ENCODE data around the gene FAR2. TPM values are rescaled to one million over a fixed set of nuclear protein-coding genes. Genes with fewer than 3 reads are reported as not detected.
A peak's percentile ranks its signal among the peaks of the same experiment; 100 is the strongest.
"Not testable (repeated sequence)": the region's sequence is repeated elsewhere in the genome, so short reads cannot be mapped to it uniquely, and the experiment has no call there.

The FAR2 gene
- total RNA-seq: under 1 TPM in 1 of 2 experiments, not detected in 1; 0.70 TPM
- under 1 TPM; 0.26 to 0.93 (median 0.50) TPM for polyA plus RNA-seq
- total RNA-seq: 0 to 0.84 (median 0.12) reads per million in 6 experiments

GRCh38 chr12:29148911-29149690, at the start of gene FAR2:
TSS of gene FAR2 (plus strand) at chr12:29149278. CDS start at chr12:29270450, 121,172 bp downstream.
- Mint-ChIP-seq H3K9me3 (no peaks in the 10 kb centered on the region), H3K4me1 (peaks cover 11 to 43% (median 13%) of the 10 kb centered on the region in 4 donors), H3K4me3 (peak within 1 kb of the TSS; percentile 81 to 93 (median 90)), H3K27me3 (peaks cover 2 to 34% (median 10%) of the 10 kb centered on the region in 5 donors), H3K27ac (peak within 1 kb of the TSS in 7 of 10 donors; percentile 28 to 56 (median 40)), H3K36me3 (peaks cover 0 to 2% (median 0%) of the 10 kb centered on the region in 3 donors)
- DNase-seq: peak in 5 of 10 donors; percentile 4 to 27 (median 23)
- POLR2A ChIA-PET: interaction anchor here (0.9 kb wide), 1 partner anchor 45 kb away, joined by 3 read pairs; no protein-coding TSS in a partner anchor
- ATAC-seq: peak; percentile 78 to 85

- POLR2A ChIA-PET: interaction anchor here (2.0 kb wide), 1 partner anchor 278 kb away, joined by 5 read pairs; the partner anchor contains the start of gene ERGIC2
- Mint-ChIP-seq H3K4me3 (peak overlapping the region in 9 of 10 donors; percentile 73 to 92 (median 81)), H3K36me3 (peaks cover 0 to 8% (median 6%) of the 10 kb centered on the region in 3 donors), H3K4me1 (peaks cover 20 to 40% (median 35%) of the 10 kb centered on the region in 4 donors), H3K27ac (peak overlapping the region in 9 of 10 donors; percentile 93 to 99 (median 97)), H3K27me3 (no peaks in the 10 kb centered on the region), H3K9me3 (peaks cover 0 to 16% (median 11%) of the 10 kb centered on the region in 9 donors)
- ATAC-seq: no peak
- DNase-seq: peak in 1 of 10 donors; percentile 4
These were observed 46.3 kb upstream of the FAR2 start for GRCh38 chr12:29102741-29103140.

- peaks cover 0 to 8% (median 6%) of the 10 kb centered on the region in 3 donors for H3K36me3 Mint-ChIP-seq
- peak in 7 of 10 donors; percentile 15 to 73 (median 51) for DNase-seq
- no peaks in the 10 kb centered on the region for H3K27me3 Mint-ChIP-seq
- POLR2A ChIA-PET: interaction anchor here (0.7 to 2.0 kb wide), 4 partner anchors 12 to 1649 kb away, joined by 3 to 5 read pairs (median 3); partner anchors contain the start of gene ERGIC2
- peak; percentile 88 to 93 for ATAC-seq
- H3K4me3 Mint-ChIP-seq: peak overlapping the region; percentile 64 to 92 (median 79)
- peak overlapping the region; percentile 84 to 99 (median 97) for H3K27ac Mint-ChIP-seq
- H3K9me3 Mint-ChIP-seq: peaks cover 0 to 14% (median 9%) of the 10 kb centered on the region in 9 donors
- H3K4me1 Mint-ChIP-seq: peaks cover 20 to 40% (median 35%) of the 10 kb centered on the region in 4 donors
These were observed 45.5 kb upstream of the FAR2 start for GRCh38 chr12:29103539-29103974.

GRCh38 chr12:29104516-29104915, 44.6 kb upstream of the FAR2 start:
- H3K27me3 Mint-ChIP-seq: no peaks in the 10 kb centered on the region
- POLR2A ChIA-PET: interaction anchor here (0.9 to 1.3 kb wide), 2 partner anchors 44 to 277 kb away, joined by 3 to 4 read pairs; partner anchors contain the start of gene ERGIC2
- H3K27ac Mint-ChIP-seq: peak overlapping the region; percentile 84 to 99 (median 97)
- peak in 3 of 10 donors; percentile 25 to 34 (median 28) for DNase-seq
- H3K4me1 Mint-ChIP-seq: peaks cover 20 to 40% (median 35%) of the 10 kb centered on the region in 4 donors
- peaks cover under 1 to 14% (median 5%) of the 10 kb centered on the region in 9 donors for H3K9me3 Mint-ChIP-seq
- peaks cover 0 to 10% (median 7%) of the 10 kb centered on the region in 3 donors for H3K36me3 Mint-ChIP-seq
- peak; percentile 26 to 41 for ATAC-seq
- peak overlapping the region; percentile 8 to 92 (median 69) for H3K4me3 Mint-ChIP-seq

- no peak for ATAC-seq
- Mint-ChIP-seq H3K36me3 (peaks cover 0 to 28% (median 23%) of the 10 kb centered on the region in 3 donors), H3K4me3 (no peak overlapping the region), H3K27ac (no peak overlapping the region), H3K27me3 (no peaks in the 10 kb centered on the region), H3K9me3 (peaks cover 8 to 36% (median 20%) of the 10 kb centered on the region in 9 donors), H3K4me1 (peaks cover 0 to 6% (median 2%) of the 10 kb centered on the region in 4 donors)
- no peak for DNase-seq
- POLR2A ChIA-PET: no interaction called here
These were observed 38.3 kb upstream of the FAR2 start for GRCh38 chr12:29110506-29111442.

- peaks cover 8 to 36% (median 20%) of the 10 kb centered on the region in 9 donors for H3K9me3 Mint-ChIP-seq
- no peaks in the 10 kb centered on the region for H3K27me3 Mint-ChIP-seq
- no peaks in the 10 kb centered on the region for H3K4me1 Mint-ChIP-seq
- POLR2A ChIA-PET: no interaction called here
- ATAC-seq (no peak), DNase-seq (no peak)
- H3K36me3 Mint-ChIP-seq: peaks cover 0 to 28% (median 23%) of the 10 kb centered on the region in 3 donors
- no peak overlapping the region for H3K27ac Mint-ChIP-seq
- no peak overlapping the region for H3K4me3 Mint-ChIP-seq
These were observed 36.0 kb upstream of the FAR2 start for GRCh38 chr12:29113101-29113500.

- Mint-ChIP-seq H3K4me1 (no peaks in the 10 kb centered on the region), H3K27me3 (peaks cover 0 to 3% (median 2%) of the 10 kb centered on the region in 5 donors), H3K27ac (no peak overlapping the region), H3K9me3 (peaks cover 2 to 7% (median 4%) of the 10 kb centered on the region in 9 donors), H3K4me3 (no peak overlapping the region), H3K36me3 (peaks cover 0 to 12% (median 2%) of the 10 kb centered on the region in 3 donors)
- ATAC-seq (no peak), DNase-seq (no peak)
- POLR2A ChIA-PET: no interaction called here
These were observed 32.7 kb upstream of the FAR2 start for GRCh38 chr12:29116414-29116813.

GRCh38 chr12:29131539-29131938, 17.5 kb upstream of the FAR2 start:
- H3K27me3 Mint-ChIP-seq: peaks cover 0 to 7% (median 3%) of the 10 kb centered on the region in 5 donors
- ATAC-seq (no peak), DNase-seq (no peak)
- peaks cover 0 to 3% (median 0%) of the 10 kb centered on the region in 4 donors for H3K4me1 Mint-ChIP-seq
- H3K27ac Mint-ChIP-seq: no peak overlapping the region
- H3K9me3 Mint-ChIP-seq: peaks cover 0 to 1% (median 0%) of the 10 kb centered on the region in 9 donors
- no peak overlapping the region for H3K4me3 Mint-ChIP-seq
- H3K36me3 Mint-ChIP-seq: no peaks in the 10 kb centered on the region
- POLR2A ChIA-PET: no interaction called here

- Mint-ChIP-seq H3K27ac (no peak overlapping the region), H3K9me3 (peaks cover 0 to 1% (median 0%) of the 10 kb centered on the region in 9 donors), H3K4me3 (no peak overlapping the region), H3K4me1 (peaks cover 0 to 3% (median 0%) of the 10 kb centered on the region in 4 donors), H3K36me3 (no peaks in the 10 kb centered on the region), H3K27me3 (peaks cover 0 to 8% (median 3%) of the 10 kb centered on the region in 5 donors)
- ATAC-seq (no peak), DNase-seq (no peak)
- POLR2A ChIA-PET: no interaction called here
These were observed 16.8 kb upstream of the FAR2 start for GRCh38 chr12:29132316-29132715.

GRCh38 chr12:29133181-29133580, 15.9 kb upstream of the FAR2 start:
- Mint-ChIP-seq H3K36me3 (no peaks in the 10 kb centered on the region), H3K9me3 (peaks cover 0 to 1% (median 0%) of the 10 kb centered on the region in 9 donors), H3K4me1 (peaks cover 0 to 3% (median 0%) of the 10 kb centered on the region in 4 donors), H3K4me3 (no peak overlapping the region), H3K27ac (no peak overlapping the region), H3K27me3 (peaks cover 0 to 8% (median 4%) of the 10 kb centered on the region in 5 donors)
- ATAC-seq: no peak
- POLR2A ChIA-PET: no interaction called here
- DNase-seq: no peak

- POLR2A ChIA-PET: no interaction called here
- Mint-ChIP-seq H3K4me1 (peaks cover 0 to 3% (median 0%) of the 10 kb centered on the region in 4 donors), H3K27ac (no peak overlapping the region), H3K36me3 (no peaks in the 10 kb centered on the region), H3K27me3 (peaks cover 0 to 8% (median 4%) of the 10 kb centered on the region in 5 donors), H3K4me3 (no peak overlapping the region), H3K9me3 (peaks cover 0 to 1% (median 0%) of the 10 kb centered on the region in 9 donors)
- no peak for DNase-seq
- ATAC-seq: no peak
These were observed 15.4 kb upstream of the FAR2 start for GRCh38 chr12:29133680-29134079.

- H3K27ac Mint-ChIP-seq, ATAC-seq, POLR2A ChIA-PET, H3K4me1 Mint-ChIP-seq, H3K36me3 Mint-ChIP-seq, H3K4me3 Mint-ChIP-seq, DNase-seq: not testable (repeated sequence)
- peaks cover 0 to 23% (median 3%) of the 10 kb centered on the region in 9 donors for H3K9me3 Mint-ChIP-seq
- H3K27me3 Mint-ChIP-seq: peaks cover 0 to 12% (median 3%) of the 10 kb centered on the region in 5 donors
These were observed 10.8 kb upstream of the FAR2 start for GRCh38 chr12:29138256-29138655.
